ENCODE results near the gene DTNB.

DNA sequence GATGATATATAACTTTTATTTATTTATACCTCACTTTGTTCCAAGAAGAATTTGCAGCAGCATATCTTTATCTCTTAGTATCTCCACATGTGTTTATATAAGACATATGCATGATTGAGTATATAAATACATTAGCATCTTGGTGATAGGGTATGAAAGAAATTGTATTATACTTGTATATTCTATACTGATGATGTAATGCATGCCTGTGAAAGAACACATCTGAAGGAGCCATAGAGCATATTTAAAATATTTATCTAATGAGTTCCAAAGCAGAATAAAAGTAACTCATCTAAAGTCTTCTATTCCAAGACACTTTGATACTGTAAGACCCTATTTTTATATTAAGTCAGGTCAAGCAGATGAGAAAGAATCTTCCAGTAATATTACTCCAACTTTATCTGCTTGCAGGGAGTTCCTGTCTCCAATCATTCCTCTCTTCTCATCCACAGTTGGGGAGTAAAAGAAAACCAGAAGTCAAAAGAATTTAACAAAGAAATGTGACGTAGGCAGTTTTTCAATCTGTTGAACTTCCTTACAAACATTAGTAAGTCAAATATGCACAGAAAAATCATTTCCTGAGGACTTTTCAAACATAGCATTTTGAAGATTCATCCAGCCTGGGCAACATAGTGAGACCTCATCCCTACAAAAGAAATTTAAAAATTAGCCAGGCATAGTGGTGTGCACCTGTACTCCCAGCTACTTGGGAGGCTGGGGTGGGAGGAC is 76.7 kb downstream of the DTNB start:
- no peak for TF ChIP-seq POLR2A (IDR thresholded peaks at IDR 0.05)
- TF ChIP-seq, protein P1, sequence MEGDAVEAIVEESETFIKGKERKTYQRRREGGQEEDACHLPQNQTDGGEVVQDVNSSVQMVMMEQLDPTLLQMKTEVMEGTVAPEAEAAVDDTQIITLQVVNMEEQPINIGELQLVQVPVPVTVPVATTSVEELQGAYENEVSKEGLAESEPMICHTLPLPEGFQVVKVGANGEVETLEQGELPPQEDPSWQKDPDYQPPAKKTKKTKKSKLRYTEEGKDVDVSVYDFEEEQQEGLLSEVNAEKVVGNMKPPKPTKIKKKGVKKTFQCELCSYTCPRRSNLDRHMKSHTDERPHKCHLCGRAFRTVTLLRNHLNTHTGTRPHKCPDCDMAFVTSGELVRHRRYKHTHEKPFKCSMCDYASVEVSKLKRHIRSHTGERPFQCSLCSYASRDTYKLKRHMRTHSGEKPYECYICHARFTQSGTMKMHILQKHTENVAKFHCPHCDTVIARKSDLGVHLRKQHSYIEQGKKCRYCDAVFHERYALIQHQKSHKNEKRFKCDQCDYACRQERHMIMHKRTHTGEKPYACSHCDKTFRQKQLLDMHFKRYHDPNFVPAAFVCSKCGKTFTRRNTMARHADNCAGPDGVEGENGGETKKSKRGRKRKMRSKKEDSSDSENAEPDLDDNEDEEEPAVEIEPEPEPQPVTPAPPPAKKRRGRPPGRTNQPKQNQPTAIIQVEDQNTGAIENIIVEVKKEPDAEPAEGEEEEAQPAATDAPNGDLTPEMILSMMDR (IDR thresholded peaks at IDR 0.05) = no peak

Data from ovary (tissue), 3 donors.